Thymus (tissue), 11 donors: ENCODE data around the gene CFAP99. TPM values are rescaled to one million over a fixed set of nuclear protein-coding genes. Genes with fewer than 3 reads are reported as not detected.

ENCODE experiments used
- DNase-seq, 9 donors: peaks; one replicate each; pipeline ENCODE4 v3.0.0-alpha.2; 2013; ENCODE audit warnings: low spot score in 9 of 9, low read depth in 6 of 9, missing footprints in 1 of 9
- H3K27ac ChIP-seq, 2 donors: one replicate each; pipeline ENCODE4 v1.5.1; 2013; ENCODE audit warnings: control low read depth in 1 of 2, low read depth in 1 of 2, low read length in 1 of 2, mild to moderate bottlenecking in 1 of 2, moderate library complexity in 1 of 2
- H3K27me3 ChIP-seq, 2 donors: one replicate each; pipeline ENCODE4 v1.5.1; 2013; ENCODE audit warnings: low read length in 1 of 2; ENCODE audit not compliant: control insufficient read depth in 2 of 2, insufficient read depth in 1 of 2
- H3K36me3 ChIP-seq, 2 donors: one replicate each; pipeline ENCODE4 v1.5.1; 2013; ENCODE audit warnings: low read length in 1 of 2, mild to moderate bottlenecking in 1 of 2, moderate library complexity in 1 of 2; ENCODE audit not compliant: control insufficient read depth in 2 of 2, insufficient read depth in 2 of 2
- H3K4me1 ChIP-seq, 2 donors: one replicate each; pipeline ENCODE4 v1.5.1; 2013; ENCODE audit warnings: low read length in 2 of 2; ENCODE audit not compliant: control insufficient read depth in 2 of 2, insufficient read depth in 2 of 2
- H3K4me3 ChIP-seq, 2 donors: one replicate each; pipeline ENCODE4 v1.5.1; 2013; ENCODE audit warnings: low read length in 2 of 2, control low read depth in 1 of 2, mild to moderate bottlenecking in 1 of 2
- H3K9me3 ChIP-seq, 2 donors: one replicate each; pipeline ENCODE4 v1.5.1; 2013; ENCODE audit warnings: low read length in 1 of 2, mild to moderate bottlenecking in 1 of 2; ENCODE audit not compliant: control insufficient read depth in 2 of 2, insufficient read depth in 1 of 2
- WGBS: extraction: QIAGEN DNeasy Blood & Tissue Kit; methylation state at CpG from one replicate; pipeline ENCODE4 v1.1.7; 2013; 5-methylcytosine and 5-hydroxymethylcytosine counted together
- polyA plus RNA-seq: library from polyadenylated mRNA; stranded (reverse); fragments of 200-250 nt; gene quantifications from one replicate; pipeline ENCODE4 v1.2.3, GENCODE V29; 2013
- total RNA-seq: library from RNA; stranded (reverse); fragments of 120-200 nt; gene quantifications from one replicate; pipeline ENCODE4 v1.2.4, GENCODE V29; 2013
- donor health status: healthy.

Gene CFAP99
- total and polyA plus RNA-seq, 2 donors = 0.18 to 0.19 TPM

DNA sequence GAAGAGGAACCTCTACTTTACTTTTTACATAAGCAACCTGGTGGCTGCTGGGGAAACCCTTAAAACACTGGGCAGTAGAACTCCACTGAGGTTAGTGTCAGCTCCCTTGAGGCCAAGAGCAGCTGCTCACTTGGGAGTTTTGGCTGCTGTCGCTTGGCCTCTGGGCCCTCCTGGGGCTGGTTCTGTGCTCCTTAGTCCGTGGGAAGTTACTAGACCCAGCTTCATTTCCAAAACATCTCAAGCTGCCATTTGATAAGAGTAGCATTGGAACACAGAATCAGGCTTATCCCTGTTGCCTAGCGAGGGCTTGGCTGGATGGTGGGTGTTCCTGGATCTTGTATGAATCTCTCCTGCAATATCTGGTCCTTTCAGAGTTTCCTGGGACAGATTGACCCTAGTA is 76.2 kb downstream of the CFAP99 start:
- H3K4me1 ChIP-seq = no peaks in the 10 kb centered on the region
- H3K27ac ChIP-seq = no peak overlapping the region
- WGBS = 96% methylated on average over 3 of the region's 3 CpGs
- H3K36me3 ChIP-seq = peaks cover 82 to 84% of the 10 kb centered on the region in 2 donors
- H3K4me3 ChIP-seq = no peak overlapping the region
- DNase-seq = no peak
- H3K27me3 ChIP-seq = no peaks in the 10 kb centered on the region
- H3K9me3 ChIP-seq = no peaks in the 10 kb centered on the region

DNA sequence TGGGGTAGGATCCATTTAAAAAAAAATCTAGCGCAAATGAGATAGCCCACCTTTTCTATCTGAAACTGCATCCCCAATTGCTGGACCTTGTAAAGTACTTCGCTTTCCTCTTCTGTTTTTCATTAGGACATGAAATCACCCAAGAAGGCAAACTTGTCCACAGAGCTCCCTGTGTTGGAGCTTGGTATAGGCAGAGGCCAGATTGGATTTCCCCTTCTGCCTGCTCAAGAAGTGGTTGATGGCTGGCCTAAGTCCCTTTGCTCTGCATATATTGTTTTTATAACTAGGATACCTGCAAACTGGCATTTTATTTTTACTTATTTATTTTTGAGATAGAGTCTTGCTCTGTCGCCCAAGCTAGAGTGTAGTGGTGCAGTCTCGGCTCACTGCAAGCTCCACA is 78.6 kb downstream of the CFAP99 start:
- Histone ChIP-seq H3K36me3 (peaks cover 83 to 84% of the 10 kb centered on the region in 2 donors), H3K4me1 (no peaks in the 10 kb centered on the region), H3K27ac (peak overlapping the region in 1 of 2 donors; percentile 31), H3K27me3 (no peaks in the 10 kb centered on the region), H3K4me3 (no peak overlapping the region), H3K9me3 (no peaks in the 10 kb centered on the region)
- WGBS = 98% methylated on average over 4 of the region's 4 CpGs
- no peak for DNase-seq

DNA sequence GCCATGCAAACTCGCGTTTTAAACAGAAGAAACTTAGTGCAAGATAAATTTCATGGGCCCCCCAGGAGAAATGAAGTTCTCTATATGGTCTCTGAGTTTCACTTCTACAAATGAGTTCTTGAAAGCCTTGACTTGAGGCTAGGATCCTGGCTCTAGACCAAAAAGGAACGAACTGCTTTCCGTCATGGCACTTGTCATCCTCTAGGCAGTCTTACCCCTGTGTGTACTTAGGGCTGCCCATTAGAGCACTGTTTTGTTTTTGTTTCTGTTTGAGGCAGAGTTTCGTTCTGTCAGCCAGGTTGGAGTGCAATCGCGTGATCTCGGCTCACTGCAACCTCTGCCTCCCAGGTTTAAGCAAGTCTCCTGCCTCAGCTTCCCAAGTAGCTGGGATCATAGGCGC is 79.2 kb downstream of the CFAP99 start:
- Histone ChIP-seq H3K4me1 (no peaks in the 10 kb centered on the region), H3K27me3 (no peaks in the 10 kb centered on the region), H3K27ac (no peak overlapping the region), H3K36me3 (peaks cover 82% of the 10 kb centered on the region in 2 donors), H3K9me3 (no peaks in the 10 kb centered on the region), H3K4me3 (no peak overlapping the region)
- peak in 1 of 9 donors; percentile 33 for DNase-seq
- 95% methylated on average over 9 of the region's 9 CpGs for WGBS

DNA sequence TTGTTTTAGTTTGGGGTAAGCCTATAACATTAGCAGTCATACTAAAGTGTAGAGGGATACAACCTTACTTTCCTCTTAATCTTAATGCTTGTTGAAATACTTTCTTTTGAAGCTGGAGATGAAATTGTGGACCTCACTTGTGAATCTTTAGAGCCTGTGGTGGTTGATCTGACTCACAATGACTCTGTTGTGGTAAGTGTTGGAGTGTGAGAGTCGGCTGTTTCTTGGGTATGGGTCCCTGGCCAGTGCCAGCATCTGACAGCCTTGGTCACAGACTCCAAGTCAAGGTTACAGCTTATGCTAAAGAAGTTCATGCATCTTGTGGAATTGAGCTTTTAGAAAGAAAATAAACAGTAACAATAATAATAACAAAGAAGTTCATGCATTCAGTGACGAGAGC is 81.8 kb downstream of the CFAP99 start:
- Histone ChIP-seq H3K27ac (no peak overlapping the region), H3K4me3 (no peak overlapping the region), H3K36me3 (peaks cover 72 to 84% of the 10 kb centered on the region in 2 donors), H3K4me1 (no peaks in the 10 kb centered on the region), H3K27me3 (no peaks in the 10 kb centered on the region), H3K9me3 (no peaks in the 10 kb centered on the region)
- WGBS = 97% methylated on average over 2 of the region's 2 CpGs
- no peak for DNase-seq

DNA sequence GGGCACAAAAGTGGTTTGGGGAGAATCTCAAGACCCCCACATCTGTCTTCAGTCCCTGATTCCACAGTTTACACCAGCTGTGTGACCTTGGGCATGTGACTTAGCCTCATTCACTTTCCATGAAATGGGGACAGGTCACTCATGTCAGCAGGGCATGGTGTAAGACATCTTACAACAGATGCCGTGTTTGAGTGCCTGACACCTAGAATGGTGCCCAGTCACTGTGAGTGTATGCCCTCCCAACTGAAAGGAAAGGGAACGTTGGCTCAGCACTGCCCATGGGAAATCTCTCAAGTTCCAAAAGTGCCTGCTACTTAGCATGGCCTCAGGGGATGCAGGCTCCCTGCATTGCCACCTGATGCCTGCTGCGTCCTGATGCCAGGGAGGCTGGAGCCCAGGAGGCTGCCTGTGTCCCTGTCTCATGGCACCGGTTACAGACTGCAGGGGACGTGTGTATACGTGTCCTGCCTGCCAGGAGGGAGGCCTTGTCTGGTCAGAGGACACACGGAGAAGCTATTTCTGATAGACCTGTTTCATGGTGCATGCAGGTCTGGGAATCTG is 82.4 kb downstream of the CFAP99 start:
- 98% methylated on average over 7 of the region's 7 CpGs for WGBS
- peaks cover 73 to 85% of the 10 kb centered on the region in 2 donors for H3K36me3 ChIP-seq
- H3K4me1 ChIP-seq = no peaks in the 10 kb centered on the region
- no peak overlapping the region for H3K27ac ChIP-seq
- no peaks in the 10 kb centered on the region for H3K9me3 ChIP-seq
- no peaks in the 10 kb centered on the region for H3K27me3 ChIP-seq
- no peak for DNase-seq
- H3K4me3 ChIP-seq = no peak overlapping the region

DNA sequence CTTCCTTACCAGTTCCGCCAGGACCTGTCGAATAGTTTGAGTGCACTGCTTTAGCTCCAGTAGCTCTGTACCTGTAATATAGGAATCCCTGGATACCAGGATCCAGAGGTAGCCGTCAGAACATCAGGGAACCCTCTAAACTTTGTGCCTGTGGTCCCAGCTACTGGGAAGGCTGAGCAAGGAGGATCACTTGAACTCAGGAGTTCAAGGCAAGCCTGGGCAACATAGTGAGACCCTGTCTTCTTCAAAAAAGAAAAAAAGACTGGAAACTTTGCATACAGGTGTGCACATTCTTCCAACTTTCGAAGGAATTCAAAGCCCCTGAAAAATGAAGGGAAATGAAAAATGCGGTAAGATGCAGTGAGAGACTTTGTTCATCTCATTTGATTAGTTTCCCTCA is 85.1 kb downstream of the CFAP99 start:
- no peak for DNase-seq
- Histone ChIP-seq H3K9me3 (no peaks in the 10 kb centered on the region), H3K4me3 (no peak overlapping the region), H3K27ac (no peak overlapping the region), H3K4me1 (no peaks in the 10 kb centered on the region), H3K36me3 (peaks cover 63 to 82% of the 10 kb centered on the region in 2 donors), H3K27me3 (no peaks in the 10 kb centered on the region)
- WGBS = 98% methylated on average over 5 of the region's 5 CpGs

DNA sequence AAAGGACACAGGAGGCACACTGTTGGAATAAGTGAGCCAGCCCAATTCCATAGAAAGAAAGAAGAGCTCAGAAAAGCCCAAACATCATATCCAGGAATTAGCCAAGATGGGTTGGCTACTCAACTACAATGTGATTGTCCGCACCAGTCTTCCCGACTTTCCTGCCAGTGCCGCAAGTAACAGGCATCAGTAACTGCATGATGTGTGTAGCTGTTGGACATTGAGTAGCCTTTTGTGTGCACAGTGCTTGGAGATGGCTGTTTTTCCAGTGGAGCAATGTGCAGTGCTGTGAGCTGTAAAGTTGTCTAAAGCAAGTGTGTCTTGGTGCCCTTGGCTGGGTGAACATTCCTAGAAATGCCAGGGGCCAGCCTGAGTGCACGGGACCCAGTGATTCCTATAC is 88.5 kb downstream of the CFAP99 start:
- no peaks in the 10 kb centered on the region for H3K27me3 ChIP-seq
- no peak overlapping the region for H3K27ac ChIP-seq
- H3K9me3 ChIP-seq = no peaks in the 10 kb centered on the region
- peaks cover 65 to 79% of the 10 kb centered on the region in 2 donors for H3K36me3 ChIP-seq
- WGBS = 97% methylated on average over 4 of the region's 4 CpGs
- no peak for DNase-seq
- no peaks in the 10 kb centered on the region for H3K4me1 ChIP-seq
- H3K4me3 ChIP-seq = no peak overlapping the region

DNA sequence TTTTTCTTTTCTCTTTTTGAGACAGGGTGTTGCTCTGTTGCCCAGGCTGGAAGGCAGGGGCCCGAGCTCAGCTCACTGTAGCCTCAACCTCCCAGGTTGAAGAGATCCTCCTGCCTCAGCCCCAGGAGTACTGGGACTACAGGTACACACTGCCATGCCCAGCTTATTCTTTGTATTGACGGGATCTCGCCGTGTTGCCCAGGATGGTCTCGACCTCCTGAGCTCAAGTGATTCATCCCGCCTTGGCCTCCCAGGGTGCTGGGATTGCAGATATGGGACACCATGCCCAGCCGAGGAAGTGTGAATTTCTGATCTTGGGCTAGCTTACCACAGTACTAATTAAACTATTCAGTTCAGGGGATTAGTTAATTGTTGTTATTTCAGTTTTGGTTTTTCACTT is 89.1 kb downstream of the CFAP99 start:
- 97% methylated on average over 7 of the region's 7 CpGs for WGBS
- Histone ChIP-seq H3K9me3 (no peaks in the 10 kb centered on the region), H3K27me3 (no peaks in the 10 kb centered on the region), H3K36me3 (peaks cover 66 to 82% of the 10 kb centered on the region in 2 donors), H3K4me1 (no peaks in the 10 kb centered on the region), H3K4me3 (no peak overlapping the region), H3K27ac (no peak overlapping the region)
- no peak for DNase-seq

DNA sequence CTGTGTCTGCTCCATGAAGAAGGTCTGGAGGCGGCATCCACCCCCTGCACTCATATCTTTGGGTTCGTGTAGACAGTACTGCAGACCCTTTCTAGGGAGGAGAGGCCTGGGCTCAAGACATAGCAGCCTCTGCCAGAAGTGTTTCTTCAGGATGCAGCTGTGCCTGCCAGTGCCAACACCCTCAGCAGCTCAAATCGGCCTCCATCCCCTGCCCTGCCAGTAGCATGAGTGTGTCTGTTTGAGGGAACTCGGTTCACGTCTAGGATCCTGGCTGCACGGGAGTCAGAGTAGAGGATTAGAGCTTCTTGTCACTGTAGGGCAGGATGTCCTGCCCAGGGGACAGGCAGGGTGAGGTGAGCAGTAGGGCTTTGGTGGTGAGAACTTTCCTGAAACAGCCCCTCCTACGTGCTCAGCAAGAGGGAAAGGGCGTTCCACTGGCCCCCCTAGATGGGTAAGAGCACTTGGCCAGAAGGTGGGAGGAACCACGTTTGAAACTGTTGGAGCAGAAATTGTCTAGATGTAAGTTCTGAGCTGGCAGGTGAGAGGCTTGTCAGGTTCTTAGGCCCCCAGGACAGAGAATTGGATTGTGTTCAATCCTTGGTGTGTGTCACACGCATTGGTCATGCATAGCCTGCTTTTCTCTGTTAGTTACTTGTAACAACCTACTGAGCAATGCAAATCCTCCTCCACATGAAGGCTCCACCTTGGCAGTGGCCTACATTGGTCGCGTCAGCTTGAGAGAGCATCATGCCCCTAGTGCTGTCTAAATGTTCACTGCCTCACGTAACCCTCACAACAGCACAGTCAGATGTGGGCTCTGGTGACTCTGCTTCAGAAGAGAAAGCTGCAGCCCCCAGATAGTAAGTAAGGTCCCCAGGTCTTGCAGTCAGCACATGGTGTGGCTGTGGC is 91.8 kb downstream of the CFAP99 start:
- WGBS = 95% methylated on average over 13 of the region's 13 CpGs
- Histone ChIP-seq H3K4me3 (no peak overlapping the region), H3K27me3 (no peaks in the 10 kb centered on the region), H3K4me1 (no peaks in the 10 kb centered on the region), H3K9me3 (no peaks in the 10 kb centered on the region), H3K27ac (no peak overlapping the region), H3K36me3 (peaks cover 79 to 88% of the 10 kb centered on the region in 2 donors)
- DNase-seq = no peak
